ENCODE measurements around the gene MDFIC.

The MDFIC gene

DNA sequence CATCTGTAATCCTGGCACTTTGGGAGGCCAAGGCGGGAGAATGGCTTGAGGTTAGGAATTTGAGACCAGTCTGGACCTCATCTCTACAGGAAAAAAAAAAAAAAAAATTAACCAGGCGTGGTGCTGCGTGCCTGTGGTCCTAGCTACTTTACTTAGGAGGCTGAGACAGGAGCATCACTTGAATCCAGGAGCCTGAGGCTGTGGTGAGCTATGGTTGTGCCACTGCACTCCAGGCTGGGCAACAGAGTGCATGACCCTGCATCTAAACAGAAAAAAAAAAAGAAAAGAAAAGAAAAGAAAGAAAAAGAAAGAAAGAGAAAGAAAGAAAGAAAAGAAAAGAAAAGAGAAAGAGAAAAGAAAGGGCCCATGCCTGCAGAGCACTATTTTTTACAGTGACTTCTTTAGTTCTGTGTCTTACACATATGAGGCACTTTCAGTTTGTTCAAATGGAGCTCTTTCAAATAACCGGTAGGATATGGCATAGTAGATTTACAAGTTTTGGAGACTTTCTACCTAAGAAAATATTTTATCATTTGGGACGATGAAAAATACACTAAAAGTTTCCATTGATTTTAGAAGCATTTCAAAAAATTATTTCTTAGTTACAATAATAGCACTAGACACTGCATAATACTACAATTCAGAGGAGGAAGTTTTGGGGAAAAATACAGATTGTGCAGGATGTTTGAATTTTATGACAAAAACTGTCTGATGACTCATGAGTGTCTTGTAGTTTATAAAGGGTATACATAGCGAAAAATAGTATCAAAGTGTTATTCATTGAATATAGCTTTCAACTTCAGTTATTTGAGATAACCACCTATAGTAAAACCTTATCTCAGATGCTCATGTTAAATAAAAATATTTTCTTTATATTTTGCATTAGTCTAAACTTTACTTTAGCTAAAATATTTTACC is 75.9 kb downstream of the MDFIC start:
- DNase-seq (ENCODE audit: low spot score), result no peak

DNA sequence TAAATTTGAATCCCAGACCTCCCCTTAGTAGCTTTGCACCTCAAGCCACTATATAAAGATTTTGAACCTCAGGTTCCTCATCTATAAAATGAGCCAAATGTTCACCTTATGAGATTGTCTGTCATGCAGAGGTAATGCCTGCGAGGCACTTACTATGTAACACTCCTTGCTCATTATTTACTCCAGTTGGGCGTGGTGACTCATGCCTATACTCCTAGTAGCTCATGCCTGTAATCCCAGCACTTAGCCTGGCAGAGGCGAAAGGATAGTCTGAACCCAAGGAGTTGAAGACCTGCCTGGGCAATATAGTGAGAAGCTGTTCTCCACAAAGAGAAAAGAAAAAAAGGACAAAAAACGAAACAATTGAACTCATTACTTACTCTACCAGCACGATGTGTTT is 82.2 kb downstream of the MDFIC start:
- DNase-seq (ENCODE audit: low spot score), result no peak

DNA sequence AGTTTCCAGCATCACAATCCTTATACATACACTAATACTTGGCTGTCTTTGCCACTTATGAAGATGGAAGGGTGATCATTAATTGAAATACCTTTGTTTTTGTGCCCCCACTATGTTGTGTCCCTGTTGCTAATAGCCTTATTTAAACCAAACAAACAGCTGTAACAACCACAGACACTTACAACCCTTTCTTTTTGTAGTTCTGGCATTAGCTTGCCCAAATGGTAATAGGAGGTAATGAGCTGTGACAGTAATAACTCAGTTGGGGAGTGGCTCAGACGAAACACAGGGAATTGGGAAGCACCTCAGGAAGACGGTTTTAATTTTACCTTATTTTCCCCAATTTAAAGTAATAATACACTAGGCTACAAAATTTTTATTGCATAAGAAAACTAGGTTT is 83.4 kb downstream of the MDFIC start:
- DNase-seq (ENCODE audit: low spot score), result no peak

DNA sequence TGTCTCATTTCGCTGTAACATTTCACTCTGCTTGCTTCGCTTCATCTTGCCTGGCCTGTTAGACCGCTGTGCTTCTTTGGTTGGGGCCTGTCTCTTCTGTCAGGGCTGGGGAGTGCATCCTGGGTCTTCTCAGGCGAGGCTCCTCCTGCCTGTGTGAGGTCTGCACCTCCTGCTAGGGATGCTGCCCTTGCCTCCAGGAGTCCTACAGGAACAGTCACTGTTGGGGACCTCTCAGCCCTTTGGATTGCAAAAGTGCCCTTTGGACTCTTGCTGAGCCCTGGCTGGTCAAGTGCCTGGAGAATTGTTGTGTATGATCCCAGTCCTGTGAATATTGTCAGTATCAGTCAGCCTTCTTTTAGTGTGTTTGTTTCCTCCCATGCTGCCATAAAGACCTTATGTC is 84.1 kb downstream of the MDFIC start:
- DNase-seq (ENCODE audit: low spot score), result no peak

DNA sequence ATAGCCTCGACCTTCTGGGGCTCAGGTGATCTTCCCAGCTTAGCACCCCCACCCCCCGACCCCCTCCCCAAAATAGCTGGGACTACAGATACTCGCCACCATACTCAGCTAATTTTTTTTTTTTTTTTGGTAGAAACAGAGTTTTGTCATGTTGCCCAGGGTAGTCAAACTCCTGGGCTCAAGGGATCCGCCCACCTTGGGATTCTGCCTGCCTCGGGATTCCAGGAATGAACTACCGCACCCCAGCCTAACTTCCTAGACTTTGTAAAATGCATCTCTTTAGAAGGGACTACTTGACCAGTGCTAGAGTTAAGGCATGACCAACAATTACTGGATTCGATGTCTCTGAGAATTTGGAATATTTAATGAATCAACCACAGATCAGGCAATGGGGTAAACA is 85.9 kb downstream of the MDFIC start:
- DNase-seq (ENCODE audit: low spot score), result no peak

DNA sequence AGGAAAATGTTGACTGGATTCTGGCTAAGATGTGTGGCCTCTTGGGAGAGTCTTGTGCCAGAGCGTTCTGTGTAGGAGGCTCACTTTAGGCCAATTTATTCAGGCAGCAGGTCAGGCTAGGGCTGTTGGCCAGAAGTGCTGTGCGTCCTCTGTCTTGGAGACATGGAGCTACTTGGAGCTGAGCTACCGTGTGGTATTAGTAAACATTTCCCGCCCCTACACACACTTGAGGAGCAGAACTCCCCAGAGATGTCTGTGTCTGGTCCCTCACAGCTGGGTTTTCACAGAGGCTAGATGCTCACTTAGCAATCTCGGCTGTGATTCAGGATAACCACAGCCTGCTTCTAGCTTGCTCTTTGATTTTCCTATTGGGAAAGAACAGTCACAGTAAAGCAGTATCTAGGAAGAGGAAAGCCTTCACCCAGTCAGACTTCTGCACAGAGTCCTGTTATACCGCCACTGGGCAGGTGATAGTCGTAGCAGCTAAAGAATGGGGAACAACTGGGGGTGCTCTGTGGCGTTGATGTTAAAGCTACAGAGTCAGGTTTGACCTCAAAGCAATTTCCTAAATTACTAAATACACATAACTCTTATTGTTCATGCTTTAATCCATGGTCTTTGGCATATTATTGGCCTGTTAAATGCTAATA is 86.7 kb downstream of the MDFIC start:
- no peak for DNase-seq (ENCODE audit: low spot score)

DNA sequence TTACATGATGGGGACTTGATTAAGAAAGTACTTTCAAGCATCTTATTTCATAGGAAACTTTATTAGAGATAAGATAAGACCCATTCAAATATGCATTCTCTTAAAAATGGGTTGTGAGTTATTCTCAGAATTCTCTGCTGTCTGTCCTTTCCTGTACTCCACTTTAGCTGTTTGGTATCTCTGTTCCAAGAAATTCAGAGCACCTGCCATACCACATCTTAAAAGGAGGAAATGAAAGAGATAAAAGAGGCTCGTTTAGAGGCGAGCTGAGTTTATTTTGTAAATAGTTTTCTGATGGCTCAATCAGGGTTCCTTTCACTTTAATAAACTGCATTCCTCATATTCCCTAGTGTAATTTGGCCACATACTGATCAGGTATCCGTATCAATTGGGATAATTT is 87.2 kb downstream of the MDFIC start:
- DNase-seq (ENCODE audit: low spot score), result peak; percentile 47

DNA sequence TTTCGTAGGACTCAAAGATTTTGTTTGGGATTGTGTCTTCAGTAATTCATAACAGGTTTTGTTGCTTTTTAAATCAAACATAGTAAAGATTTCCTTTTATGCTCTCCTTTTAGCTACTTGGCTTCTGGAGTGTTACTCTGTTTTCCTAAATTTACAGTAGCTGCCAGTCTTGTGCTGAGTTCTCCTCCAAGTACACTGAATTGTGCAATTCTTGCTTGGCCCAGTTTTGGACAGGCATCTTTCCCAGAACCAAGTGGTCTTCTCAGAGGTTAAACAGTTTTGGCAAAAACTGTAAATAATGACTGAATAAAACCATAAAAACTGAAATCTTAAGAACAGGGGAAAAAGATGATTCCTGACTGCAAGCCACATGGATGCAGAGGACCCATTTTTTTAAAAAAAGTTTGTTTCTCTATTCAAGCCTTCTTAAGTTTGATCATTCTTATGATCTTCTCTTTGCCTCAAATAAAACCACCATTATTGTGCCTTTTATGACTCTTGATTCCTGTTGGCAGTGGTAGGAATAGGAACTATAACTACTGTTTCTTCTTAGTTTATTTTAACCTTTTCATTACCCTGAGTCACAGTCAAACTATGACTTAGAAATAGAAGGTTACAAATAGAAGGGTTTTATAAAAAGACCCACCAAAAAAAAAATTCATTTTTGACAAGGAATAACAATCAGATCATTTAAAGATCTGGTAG is 88.0 kb downstream of the MDFIC start:
- no peak for DNase-seq (ENCODE audit: low spot score)

DNA sequence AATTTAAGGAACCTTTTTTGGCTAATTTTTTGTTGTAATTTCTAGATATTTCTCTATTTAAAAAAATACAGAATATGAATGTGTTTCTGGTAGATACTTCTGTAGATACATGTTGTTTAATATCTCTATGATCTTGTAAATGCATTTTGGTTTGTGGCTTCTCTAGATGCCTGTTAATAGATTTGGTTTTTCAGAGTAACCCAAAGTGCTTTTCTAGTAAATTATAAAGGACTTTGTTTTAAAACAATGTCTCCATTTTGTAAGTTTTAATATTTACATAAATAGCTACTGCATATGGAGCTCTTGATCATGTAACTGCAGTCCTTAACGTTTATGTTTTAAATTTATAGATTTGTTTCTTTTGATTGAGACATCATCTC is 88.5 kb downstream of the MDFIC start:
- no peak for DNase-seq (ENCODE audit: low spot score)

DNA sequence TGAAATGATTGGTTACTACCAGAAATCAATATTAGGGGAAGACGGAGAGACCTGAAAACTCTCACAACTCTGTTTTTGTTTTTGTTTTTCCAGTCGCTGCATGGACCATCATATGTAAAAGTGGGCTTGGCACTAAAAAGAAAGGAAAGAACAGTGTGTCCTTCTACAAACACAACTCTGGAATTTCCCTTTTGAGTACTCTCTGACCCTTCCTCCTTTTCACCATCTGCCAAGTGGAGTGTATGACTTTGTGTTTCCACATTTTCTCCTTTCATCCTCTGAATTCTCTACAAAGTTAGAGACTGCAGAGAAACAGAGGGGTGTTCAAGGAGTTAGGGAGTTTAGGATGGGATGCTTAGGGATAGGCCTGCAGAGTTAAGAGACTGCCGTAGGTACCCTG is 92.0 kb downstream of the MDFIC start:
- no peak for DNase-seq (ENCODE audit: low spot score)

DNA sequence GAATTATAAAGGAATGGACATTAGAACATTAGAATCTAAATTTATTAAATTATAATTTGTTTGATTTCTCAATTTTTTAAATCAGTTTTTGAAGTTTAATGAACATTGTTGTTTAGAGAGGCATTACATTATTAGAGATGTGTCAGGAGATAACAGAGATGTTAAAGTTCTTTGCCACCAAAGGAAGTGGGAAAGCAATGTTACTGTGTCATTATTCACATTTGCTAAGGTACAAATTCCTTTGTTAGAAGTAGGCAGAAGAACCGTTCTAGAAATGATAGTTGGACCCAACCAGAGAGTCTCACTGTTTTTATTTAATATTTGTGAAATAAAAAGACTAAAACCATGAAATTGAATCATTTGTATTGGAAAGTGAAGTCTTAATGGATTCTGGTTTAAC is 92.9 kb downstream of the MDFIC start:
- DNase-seq (ENCODE audit: low spot score), result no peak

DNA sequence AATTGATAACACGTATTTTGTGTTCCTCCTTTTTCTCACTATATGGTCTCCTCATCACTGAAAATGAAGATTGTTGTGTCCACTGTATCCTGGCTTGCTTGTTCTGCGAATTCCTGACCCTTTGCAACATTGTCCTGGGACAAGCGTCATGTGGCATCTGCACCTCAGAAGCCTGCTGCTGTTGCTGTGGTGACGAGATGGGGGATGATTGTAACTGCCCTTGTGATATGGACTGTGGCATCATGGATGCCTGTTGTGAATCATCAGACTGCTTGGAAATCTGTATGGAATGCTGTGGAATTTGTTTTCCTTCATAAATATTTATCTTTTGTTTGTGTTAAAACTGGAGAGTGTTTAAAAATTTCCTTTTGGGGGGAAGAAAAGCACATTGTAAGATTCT is 93.7 kb downstream of the MDFIC start:
- no peak for DNase-seq (ENCODE audit: low spot score)

DNA sequence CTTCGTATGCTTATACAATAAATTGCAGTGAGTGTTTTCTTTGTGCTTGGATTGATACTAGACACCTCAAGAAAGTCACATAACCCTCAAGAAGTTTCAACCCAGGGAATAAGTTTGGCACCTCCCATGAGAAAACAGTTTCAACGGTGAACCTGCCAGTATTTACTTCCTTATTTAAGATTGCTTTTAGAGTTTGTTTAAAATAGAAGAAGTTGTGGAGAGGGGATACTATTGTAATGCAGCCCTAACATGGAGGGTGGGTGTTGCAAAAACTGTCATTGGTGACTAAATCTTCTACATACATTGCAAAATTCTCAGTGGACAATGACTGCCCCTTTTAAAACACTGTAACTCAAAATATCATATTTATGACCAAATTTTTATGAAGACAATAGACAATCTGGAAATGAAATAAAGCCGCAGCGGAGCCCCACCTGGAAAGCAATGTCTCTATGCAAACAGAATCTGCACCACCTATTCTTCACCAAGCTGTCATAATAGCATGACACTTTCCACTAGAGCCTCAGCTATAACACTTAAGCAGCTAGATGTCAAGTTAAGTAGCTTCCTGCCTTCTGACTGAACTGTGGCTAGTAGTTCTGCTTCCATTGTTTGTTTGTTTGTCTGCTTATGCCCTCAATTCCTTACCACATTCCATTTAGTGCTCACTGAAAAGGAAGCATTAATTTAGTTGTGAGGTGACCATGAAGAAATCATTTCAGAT is 98.2 kb downstream of the MDFIC start:
- DNase-seq (ENCODE audit: low spot score), result no peak

DNA sequence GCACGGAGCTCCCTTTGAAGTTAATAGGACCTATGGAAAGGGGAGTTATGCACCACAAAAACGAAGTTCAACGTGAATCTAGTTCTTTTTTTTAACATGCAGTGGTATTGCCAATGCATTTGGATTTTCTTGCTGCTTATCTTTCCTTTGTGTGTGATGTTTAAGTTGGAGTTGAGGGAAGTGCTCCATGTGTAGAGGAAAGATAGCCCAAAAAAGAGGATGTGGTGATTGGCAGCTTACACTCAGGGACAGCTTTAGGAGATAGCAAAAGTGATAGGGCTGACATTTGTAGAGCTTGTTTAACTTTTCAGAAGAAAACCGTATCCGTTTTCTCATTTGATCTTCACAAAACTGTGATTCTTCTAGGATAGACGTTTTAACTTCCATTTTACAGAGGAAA is 101.3 kb downstream of the MDFIC start:
- DNase-seq (ENCODE audit: low spot score), result no peak

DNA sequence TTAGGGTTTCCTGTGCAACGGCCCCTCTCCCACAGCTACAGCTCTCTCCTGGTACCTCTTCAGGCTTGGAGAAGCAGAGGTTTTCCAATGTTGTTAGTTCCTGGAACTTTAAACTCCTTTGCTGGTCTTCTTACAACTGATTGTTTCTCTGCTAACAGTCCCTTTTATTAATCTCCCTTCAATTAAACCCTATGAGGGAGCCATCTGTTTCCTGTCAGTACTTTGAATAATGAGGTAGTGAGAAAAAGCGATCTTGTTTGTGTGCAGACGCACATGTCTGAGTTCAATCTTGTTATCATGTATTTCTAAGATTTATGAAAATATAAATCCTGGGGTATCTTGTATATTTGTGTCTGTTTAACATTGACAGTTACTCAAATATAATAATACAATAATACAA is 102.4 kb downstream of the MDFIC start:
- DNase-seq (ENCODE audit: low spot score), result no peak

DNA sequence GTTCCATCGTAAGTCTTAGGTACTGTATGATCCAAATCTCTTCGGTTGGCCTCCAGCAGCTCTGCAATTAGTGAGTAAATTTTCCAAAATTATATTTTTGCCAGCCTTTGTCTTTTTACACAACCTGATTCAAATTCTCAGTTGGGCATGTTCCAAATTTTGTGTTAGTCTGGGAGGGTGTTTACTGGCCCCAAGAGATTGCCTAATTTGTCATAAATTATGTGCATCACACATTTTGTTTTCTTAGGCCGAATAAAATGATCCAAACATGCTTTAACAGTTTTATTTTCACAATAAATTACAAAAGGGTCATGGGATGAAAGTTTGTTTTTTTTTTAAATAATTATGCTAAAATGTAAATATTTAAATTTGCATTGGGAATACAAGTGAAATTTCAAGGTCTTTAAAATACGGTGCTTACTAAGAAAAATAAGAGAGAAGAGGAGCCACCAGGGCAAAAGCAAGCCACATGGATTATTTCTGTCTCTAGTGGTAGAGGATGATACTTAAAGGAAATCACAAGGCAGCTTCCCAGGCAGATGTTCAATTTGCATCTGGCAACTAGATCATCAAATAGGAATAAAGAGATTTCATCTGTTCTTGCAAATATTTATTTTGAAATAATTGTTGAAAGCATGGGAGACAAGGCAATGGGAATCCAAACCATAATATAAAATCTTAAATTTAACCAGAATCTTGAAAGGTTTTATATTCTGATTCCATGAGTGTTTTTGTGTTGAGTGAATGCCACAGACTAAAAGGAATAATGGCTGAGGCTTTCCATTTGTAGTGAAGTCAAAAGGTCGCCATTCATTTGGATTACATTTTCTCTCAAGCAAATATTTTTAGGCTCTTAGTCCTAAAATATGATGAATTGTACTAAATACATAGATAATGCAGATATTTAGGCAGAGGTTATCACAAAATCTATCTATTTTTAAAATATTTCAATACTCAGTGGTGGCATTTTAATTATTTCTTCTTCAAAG is 111.1 kb downstream of the MDFIC start:
- no peak for DNase-seq (ENCODE audit: low spot score)

DNA sequence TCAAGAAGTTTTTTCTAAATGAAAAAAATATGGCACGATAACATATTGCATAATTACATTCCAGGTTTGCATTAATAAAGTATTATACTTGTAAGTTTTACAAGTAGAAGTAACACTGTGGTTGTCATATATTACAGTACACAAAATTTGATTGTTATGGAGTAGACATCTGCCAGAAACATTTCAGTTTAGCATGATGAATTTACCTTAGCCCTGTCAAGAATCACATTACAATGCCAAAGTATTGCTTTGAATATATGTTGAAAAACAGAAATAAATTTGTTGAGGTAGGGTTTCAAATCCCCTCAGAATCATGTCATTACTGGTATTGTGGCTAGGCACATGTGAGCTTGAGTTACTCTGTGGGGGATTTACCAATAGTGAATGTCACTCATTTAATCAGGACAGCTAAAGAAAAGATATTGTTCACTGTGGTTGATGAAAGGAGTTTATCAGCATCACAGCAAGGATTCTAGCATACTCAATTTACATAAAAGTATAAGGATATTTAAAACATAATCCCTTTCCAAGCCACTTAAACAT is 112.1 kb downstream of the MDFIC start:
- no peak for DNase-seq (ENCODE audit: low spot score)

DNA sequence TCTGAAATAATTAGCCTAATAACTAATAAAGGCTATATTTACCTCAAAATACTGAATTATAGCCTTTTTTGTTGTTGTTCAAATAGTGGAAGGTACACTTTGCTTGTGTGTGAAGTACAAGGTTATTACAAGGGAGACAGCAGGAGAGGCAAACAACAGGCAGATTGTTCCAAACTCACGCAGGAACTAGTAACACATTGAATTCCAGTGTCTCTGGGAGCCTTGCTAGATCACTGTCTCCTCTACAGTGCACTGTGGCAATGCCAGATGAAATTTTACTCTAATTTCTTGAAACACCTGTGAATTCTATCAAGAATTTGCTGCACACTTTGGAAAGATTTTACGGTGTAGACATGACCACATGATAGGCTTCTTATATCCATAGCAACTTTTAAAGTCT is 112.6 kb downstream of the MDFIC start:
- DNase-seq (ENCODE audit: low spot score), result no peak

DNA sequence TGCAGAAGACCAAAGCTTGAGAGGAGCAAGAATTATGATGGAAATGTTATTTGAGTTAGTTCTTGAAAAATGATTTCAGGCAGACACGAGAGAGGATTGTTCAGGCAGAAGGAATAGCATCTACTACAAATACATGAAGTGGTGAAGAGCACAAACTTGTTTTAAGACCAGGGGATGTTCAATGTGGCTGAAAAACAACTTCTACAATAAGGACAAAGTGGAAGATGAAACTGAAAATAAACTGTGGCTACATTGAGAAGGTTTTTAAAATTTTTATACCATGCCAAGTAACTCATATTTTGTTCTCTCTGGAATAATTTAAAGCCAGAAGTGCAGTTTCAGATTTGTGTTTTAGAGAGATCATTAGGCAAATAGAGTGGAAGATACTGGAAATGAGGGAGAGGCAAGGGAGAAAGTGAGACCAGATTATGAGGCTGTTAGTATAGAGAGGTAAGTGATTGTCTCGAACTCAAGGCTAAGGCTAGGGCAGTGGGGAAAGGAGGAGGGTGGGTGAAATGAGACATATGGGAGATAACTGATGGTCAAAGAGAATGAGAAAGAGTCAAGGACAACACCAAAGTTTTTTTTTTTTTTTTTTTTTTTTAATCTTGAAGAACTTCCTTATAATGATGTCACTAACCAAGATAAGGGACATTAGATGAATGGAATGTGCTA is 115.4 kb downstream of the MDFIC start:
- no peak for DNase-seq (ENCODE audit: low spot score)

DNA sequence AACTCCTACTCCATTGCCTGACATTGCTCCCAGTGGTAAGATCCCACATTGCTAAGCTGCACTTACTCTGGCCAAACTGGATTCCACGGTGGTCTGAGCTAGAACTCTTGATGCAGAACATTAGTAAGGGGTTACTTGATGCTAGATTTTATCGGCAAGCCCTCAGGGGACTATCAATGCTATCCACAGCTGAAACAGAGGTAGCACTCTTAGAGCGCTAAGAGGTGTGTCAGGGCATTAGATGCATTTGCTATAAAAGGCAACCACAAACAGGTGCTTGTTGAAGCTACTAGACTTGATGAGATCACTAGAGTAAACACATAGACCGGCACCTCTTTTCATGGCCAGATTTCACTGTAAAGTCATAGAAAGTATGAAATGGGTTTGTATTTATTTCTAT is 116.3 kb downstream of the MDFIC start:
- DNase-seq (ENCODE audit: low spot score), result no peak

Data from activated CD4-positive, alpha-beta T cell treated with anti-CD3 and anti-CD28 coated beads, Interleukin-2, Interleukin-4, amounts not matched to agents 100 ng/mL and 50 ng/mL, durations not matched to agents 16 hours and 8 hours (primary cell).